Measurements from ENCODE around the gene FHIT.

DNA sequence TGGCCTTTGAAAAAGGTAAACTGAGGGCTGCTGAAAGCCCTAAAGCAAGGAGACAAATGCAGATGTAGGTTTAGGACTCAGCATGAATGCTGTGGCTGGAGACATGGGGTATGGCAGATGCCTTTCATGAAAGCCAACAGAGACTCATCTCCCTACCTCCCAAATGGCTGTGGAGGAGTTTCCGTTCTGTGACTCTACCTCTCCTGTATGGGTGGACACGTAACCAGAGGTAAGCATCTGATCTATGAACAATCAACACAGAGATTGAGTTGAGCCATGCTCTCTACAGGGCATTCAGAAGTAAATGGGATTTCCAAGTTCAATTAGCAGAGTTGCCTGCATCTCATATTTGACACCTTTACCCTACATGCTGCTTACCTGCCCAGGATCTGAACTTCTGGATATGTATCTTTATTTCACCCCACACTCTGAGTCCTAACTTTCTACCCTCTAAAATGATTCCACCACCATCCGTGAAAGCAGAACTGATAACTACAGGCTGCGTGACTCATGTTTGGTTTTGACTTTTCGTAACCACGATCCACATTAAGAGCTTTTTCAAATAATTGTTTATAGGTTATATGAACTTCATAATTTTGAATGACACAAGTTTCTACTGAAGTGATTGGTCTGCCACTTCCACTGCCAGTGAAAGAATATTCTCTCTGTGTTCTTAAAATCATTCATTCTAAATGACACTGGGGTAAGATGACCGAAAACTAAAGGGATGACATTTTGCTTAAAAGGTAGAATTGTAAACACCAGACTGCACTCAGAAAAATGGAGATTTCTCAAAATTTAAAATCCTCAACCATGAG is 1058.7 kb downstream of the FHIT start:
- TF ChIP-seq, protein P1, sequence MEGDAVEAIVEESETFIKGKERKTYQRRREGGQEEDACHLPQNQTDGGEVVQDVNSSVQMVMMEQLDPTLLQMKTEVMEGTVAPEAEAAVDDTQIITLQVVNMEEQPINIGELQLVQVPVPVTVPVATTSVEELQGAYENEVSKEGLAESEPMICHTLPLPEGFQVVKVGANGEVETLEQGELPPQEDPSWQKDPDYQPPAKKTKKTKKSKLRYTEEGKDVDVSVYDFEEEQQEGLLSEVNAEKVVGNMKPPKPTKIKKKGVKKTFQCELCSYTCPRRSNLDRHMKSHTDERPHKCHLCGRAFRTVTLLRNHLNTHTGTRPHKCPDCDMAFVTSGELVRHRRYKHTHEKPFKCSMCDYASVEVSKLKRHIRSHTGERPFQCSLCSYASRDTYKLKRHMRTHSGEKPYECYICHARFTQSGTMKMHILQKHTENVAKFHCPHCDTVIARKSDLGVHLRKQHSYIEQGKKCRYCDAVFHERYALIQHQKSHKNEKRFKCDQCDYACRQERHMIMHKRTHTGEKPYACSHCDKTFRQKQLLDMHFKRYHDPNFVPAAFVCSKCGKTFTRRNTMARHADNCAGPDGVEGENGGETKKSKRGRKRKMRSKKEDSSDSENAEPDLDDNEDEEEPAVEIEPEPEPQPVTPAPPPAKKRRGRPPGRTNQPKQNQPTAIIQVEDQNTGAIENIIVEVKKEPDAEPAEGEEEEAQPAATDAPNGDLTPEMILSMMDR (IDR thresholded peaks at IDR 0.05 in 2 of 3, conservative IDR thresholded peaks at IDR 0.05 in 1 of 3; ENCODE audit: control insufficient read depth in 2 of 3, extremely low read depth in 1 of 3, insufficient read depth in 1 of 3, low read depth in 3 of 3, low read length in 3 of 3): no peak
- no peak for TF ChIP-seq SMAD1 (IDR thresholded peaks at IDR 0.05; ENCODE audit: low read depth, partially characterized antibody)
- no peak for TF ChIP-seq CHD1 (IDR thresholded peaks at IDR 0.05; ENCODE audit: low read depth, low read length)
- TF ChIP-seq GABPA (IDR thresholded peaks at IDR 0.05; ENCODE audit: low read depth): 0 out of 2 replicates have a peak, but pooled peaks have one; percentile 41
- TF ChIP-seq HDAC6 (IDR thresholded peaks at IDR 0.05; ENCODE audit: unreplicated experiment): no peak
- TF ChIP-seq POLR2A (IDR thresholded peaks at IDR 0.05; ENCODE audit: low read depth, low read length): no peak
- TF ChIP-seq, protein P2, sequence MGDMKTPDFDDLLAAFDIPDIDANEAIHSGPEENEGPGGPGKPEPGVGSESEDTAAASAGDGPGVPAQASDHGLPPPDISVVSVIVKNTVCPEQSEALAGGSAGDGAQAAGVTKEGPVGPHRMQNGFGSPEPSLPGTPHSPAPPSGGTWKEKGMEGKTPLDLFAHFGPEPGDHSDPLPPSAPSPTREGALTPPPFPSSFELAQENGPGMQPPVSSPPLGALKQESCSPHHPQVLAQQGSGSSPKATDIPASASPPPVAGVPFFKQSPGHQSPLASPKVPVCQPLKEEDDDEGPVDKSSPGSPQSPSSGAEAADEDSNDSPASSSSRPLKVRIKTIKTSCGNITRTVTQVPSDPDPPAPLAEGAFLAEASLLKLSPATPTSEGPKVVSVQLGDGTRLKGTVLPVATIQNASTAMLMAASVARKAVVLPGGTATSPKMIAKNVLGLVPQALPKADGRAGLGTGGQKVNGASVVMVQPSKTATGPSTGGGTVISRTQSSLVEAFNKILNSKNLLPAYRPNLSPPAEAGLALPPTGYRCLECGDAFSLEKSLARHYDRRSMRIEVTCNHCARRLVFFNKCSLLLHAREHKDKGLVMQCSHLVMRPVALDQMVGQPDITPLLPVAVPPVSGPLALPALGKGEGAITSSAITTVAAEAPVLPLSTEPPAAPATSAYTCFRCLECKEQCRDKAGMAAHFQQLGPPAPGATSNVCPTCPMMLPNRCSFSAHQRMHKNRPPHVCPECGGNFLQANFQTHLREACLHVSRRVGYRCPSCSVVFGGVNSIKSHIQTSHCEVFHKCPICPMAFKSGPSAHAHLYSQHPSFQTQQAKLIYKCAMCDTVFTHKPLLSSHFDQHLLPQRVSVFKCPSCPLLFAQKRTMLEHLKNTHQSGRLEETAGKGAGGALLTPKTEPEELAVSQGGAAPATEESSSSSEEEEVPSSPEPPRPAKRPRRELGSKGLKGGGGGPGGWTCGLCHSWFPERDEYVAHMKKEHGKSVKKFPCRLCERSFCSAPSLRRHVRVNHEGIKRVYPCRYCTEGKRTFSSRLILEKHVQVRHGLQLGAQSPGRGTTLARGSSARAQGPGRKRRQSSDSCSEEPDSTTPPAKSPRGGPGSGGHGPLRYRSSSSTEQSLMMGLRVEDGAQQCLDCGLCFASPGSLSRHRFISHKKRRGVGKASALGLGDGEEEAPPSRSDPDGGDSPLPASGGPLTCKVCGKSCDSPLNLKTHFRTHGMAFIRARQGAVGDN (IDR thresholded peaks at IDR 0.05): no peak
- TF ChIP-seq KDM1A (IDR thresholded peaks at IDR 0.05; ENCODE audit: borderline replicate concordance): no peak
- TF ChIP-seq, protein P3, sequence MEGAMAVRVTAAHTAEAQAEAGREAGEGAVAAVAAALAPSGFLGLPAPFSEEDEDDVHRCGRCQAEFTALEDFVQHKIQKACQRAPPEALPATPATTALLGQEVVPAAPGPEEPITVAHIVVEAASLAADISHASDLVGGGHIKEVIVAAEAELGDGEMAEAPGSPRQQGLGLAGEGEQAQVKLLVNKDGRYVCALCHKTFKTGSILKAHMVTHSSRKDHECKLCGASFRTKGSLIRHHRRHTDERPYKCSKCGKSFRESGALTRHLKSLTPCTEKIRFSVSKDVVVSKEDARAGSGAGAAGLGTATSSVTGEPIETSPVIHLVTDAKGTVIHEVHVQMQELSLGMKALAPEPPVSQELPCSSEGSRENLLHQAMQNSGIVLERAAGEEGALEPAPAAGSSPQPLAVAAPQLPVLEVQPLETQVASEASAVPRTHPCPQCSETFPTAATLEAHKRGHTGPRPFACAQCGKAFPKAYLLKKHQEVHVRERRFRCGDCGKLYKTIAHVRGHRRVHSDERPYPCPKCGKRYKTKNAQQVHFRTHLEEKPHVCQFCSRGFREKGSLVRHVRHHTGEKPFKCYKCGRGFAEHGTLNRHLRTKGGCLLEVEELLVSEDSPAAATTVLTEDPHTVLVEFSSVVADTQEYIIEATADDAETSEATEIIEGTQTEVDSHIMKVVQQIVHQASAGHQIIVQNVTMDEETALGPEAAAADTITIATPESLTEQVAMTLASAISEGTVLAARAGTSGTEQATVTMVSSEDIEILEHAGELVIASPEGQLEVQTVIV (IDR thresholded peaks at IDR 0.05; ENCODE audit: borderline replicate concordance, partially characterized antibody): no peak
- no peak for TF ChIP-seq POLR2AphosphoS2 (IDR thresholded peaks at IDR 0.05; ENCODE audit: low read depth, low read length)
- TF ChIP-seq TARDBP (IDR thresholded peaks at IDR 0.05; ENCODE audit: borderline replicate concordance): no peak
- TF ChIP-seq EP300 (IDR thresholded peaks at IDR 0.05; ENCODE audit: borderline replicate concordance in 1 of 2, control insufficient read depth in 1 of 2, low read depth in 2 of 2, low read length in 2 of 2): no peak
